Breast epithelium (tissue), 4 donors: Measurements from ENCODE around the gene RBM26. TPM values are rescaled to one million over a fixed set of nuclear protein-coding genes. Genes with fewer than 3 reads are reported as not detected.

ENCODE experiments used
- DNase-seq, 2 donors: peaks; one replicate each; pipeline ENCODE4 v3.0.0-alpha.2; 2019; ENCODE audit warnings: low spot score in 2 of 2
- H3K27ac ChIP-seq, 2 donors: fragments of 200-600 bp; sonication (generic) in 1 of 2; one replicate each; pipeline ENCODE4 v1.5.1; 2016 to 2019; ENCODE audit warnings: mild to moderate bottlenecking in 1 of 2
- H3K27me3 ChIP-seq, 2 donors: fragments of 200-600 bp; sonication (generic) in 1 of 2; one replicate each; pipeline versions ENCODE4 v1.5.1 to v1.6.0; 2017 to 2019; ENCODE audit warnings: control low read depth in 1 of 2, mild to moderate bottlenecking in 1 of 2
- H3K36me3 ChIP-seq: fragments of 200-600 bp; one replicate; pipeline ENCODE4 v1.5.1; 2019
- H3K4me1 ChIP-seq, 2 donors: fragments of 200-600 bp; sonication (generic); one replicate each; pipeline ENCODE4 v1.5.1; 2016 to 2019; ENCODE audit warnings: control low read depth in 1 of 2
- H3K4me3 ChIP-seq, 3 donors: fragments of 200-600 bp; sonication (generic); 1 replicate in 2 of 3; 2 replicates in 1 of 3; pipeline ENCODE4 v1.5.1; 2016 to 2019; ENCODE audit warnings: mild to moderate bottlenecking in 3 of 3, moderate library complexity in 2 of 3
- H3K9me3 ChIP-seq, 2 donors: fragments of 200-600 bp; sonication (generic) in 1 of 2; one replicate each; pipeline ENCODE4 v1.5.1; 2016 to 2019; ENCODE audit warnings: control low read depth in 1 of 2
- POLR2A ChIP-seq: fragments of 450-650 bp; IDR thresholded peaks from one replicate; pipeline ENCODE4 v1.6.1; 2016; ENCODE audit warnings: antibody characterized with exemption, mild to moderate bottlenecking, moderate library complexity
- POLR2AphosphoS5 ChIP-seq, 3 donors: sonication (generic); formaldehyde crosslinking; IDR thresholded peaks; one replicate each; pipeline ENCODE4 v1.6.1; 2017; ENCODE audit warnings: antibody characterized with exemption in 3 of 3
- intact Hi-C: fragments of 100-400 bp; cut with DNase I; formaldehyde crosslinking; loops from one replicate; pipeline ENCODE4 v1.15.1; 2023; ENCODE audit warnings: low total_unique reads
- total RNA-seq, 3 donors: library from RNA; depleted of rRNA; stranded (reverse); fragments of >200 nt; gene quantifications; one replicate each; pipeline ENCODE4 v1.1.0, GENCODE V29; 2016
- TF ChIP-seq, protein P1 (sequence below), 3 donors: fragments of 450-650 bp; IDR thresholded peaks; one replicate each; pipeline ENCODE4 v1.5.1; 2016 to 2017; ENCODE audit warnings: antibody characterized with exemption in 3 of 3, mild to moderate bottlenecking in 3 of 3, moderate library complexity in 3 of 3

The RBM26 gene
- total RNA-seq, 3 donors from 2014 or later = 31.7 to 70.1 (median 43.6) TPM

GRCh38 chr13:79287939-79288795 is 117.9 kb downstream of the RBM26 start:
- Histone ChIP-seq H3K4me3 (no peak overlapping the region), H3K36me3 (no peaks in the 10 kb centered on the region), H3K27ac (no peak overlapping the region), H3K4me1 (no peaks in the 10 kb centered on the region), H3K27me3 (no peaks in the 10 kb centered on the region), H3K9me3 (no peaks in the 10 kb centered on the region)
- no peak for DNase-seq
- TF ChIP-seq POLR2AphosphoS5 (IDR thresholded peaks at IDR 0.05) (no peak), POLR2A (no peak)
- TF ChIP-seq, protein P1, sequence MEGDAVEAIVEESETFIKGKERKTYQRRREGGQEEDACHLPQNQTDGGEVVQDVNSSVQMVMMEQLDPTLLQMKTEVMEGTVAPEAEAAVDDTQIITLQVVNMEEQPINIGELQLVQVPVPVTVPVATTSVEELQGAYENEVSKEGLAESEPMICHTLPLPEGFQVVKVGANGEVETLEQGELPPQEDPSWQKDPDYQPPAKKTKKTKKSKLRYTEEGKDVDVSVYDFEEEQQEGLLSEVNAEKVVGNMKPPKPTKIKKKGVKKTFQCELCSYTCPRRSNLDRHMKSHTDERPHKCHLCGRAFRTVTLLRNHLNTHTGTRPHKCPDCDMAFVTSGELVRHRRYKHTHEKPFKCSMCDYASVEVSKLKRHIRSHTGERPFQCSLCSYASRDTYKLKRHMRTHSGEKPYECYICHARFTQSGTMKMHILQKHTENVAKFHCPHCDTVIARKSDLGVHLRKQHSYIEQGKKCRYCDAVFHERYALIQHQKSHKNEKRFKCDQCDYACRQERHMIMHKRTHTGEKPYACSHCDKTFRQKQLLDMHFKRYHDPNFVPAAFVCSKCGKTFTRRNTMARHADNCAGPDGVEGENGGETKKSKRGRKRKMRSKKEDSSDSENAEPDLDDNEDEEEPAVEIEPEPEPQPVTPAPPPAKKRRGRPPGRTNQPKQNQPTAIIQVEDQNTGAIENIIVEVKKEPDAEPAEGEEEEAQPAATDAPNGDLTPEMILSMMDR (IDR thresholded peaks at IDR 0.05) = no peak
- intact Hi-C loops = no loop called here

DNA sequence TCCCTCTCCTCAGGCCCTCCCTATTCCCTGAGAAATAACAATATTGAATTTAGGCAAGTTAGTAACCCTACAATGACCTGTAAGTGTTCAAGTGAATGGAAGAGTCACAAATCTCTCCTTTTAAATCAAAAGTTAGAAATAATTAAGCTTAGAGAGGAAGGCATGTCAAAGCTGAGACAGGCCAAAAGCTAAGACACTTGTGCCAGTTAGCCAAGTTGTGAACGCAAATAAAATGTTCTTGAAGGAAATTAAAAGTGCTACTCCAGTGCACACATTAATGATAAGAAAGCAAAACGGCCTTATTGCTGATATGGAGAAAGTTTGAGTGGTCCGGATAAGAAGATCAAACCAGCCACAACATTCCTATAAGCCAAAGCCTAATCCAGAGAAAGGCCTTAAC is 120.9 kb downstream of the RBM26 start:
- no peak overlapping the region for H3K27ac ChIP-seq

GRCh38 chr13:79283742-79284141 is 122.3 kb downstream of the RBM26 start:
- intact Hi-C loops = no loop called here
- no peak overlapping the region for H3K27ac ChIP-seq
- H3K36me3 ChIP-seq = no peaks in the 10 kb centered on the region

More for the DNA sequence above, 120.9 kb downstream of the RBM26 start:
- Histone ChIP-seq H3K27me3 (no peaks in the 10 kb centered on the region), H3K4me1 (no peaks in the 10 kb centered on the region), H3K9me3 (no peaks in the 10 kb centered on the region), H3K4me3 (no peak overlapping the region), H3K36me3 (no peaks in the 10 kb centered on the region)
- intact Hi-C loops = no loop called here
- no peak for DNase-seq
- TF ChIP-seq, protein P1 (IDR thresholded peaks at IDR 0.05) = no peak
- TF ChIP-seq POLR2A (no peak), POLR2AphosphoS5 (IDR thresholded peaks at IDR 0.05) (no peak)

GRCh38 chr13:79282976-79283375 is 123.1 kb downstream of the RBM26 start:
- Histone ChIP-seq H3K27ac (no peak overlapping the region), H3K36me3 (no peaks in the 10 kb centered on the region), H3K4me3 (no peak overlapping the region), H3K9me3 (no peaks in the 10 kb centered on the region), H3K4me1 (no peaks in the 10 kb centered on the region), H3K27me3 (no peaks in the 10 kb centered on the region)
- intact Hi-C loops = no loop called here
- DNase-seq = no peak
- TF ChIP-seq, protein P1 (IDR thresholded peaks at IDR 0.05) = no peak
- TF ChIP-seq POLR2AphosphoS5 (IDR thresholded peaks at IDR 0.05) = no peak
- TF ChIP-seq POLR2A = no peak

More at GRCh38 chr13:79283742-79284141, 122.3 kb downstream of the RBM26 start:
- no peaks in the 10 kb centered on the region for H3K9me3 ChIP-seq
- no peak overlapping the region for H3K4me3 ChIP-seq
- no peak for DNase-seq
- no peaks in the 10 kb centered on the region for H3K27me3 ChIP-seq
- TF ChIP-seq POLR2A = no peak
- no peak for TF ChIP-seq POLR2AphosphoS5 (IDR thresholded peaks at IDR 0.05)
- TF ChIP-seq, protein P1 (IDR thresholded peaks at IDR 0.05) = no peak
- H3K4me1 ChIP-seq = no peaks in the 10 kb centered on the region

- TF ChIP-seq, protein P1 (IDR thresholded peaks at IDR 0.05) = no peak
- no peak for TF ChIP-seq POLR2A
- no peak for TF ChIP-seq POLR2AphosphoS5 (IDR thresholded peaks at IDR 0.05)
These were observed 123.5 kb downstream of the RBM26 start for GRCh38 chr13:79282508-79282907.

More at GRCh38 chr13:79282508-79282907, 123.5 kb downstream of the RBM26 start:
- H3K27ac ChIP-seq = no peak overlapping the region
- DNase-seq = no peak
- no peaks in the 10 kb centered on the region for H3K4me1 ChIP-seq
- H3K27me3 ChIP-seq = no peaks in the 10 kb centered on the region
- no peaks in the 10 kb centered on the region for H3K9me3 ChIP-seq
- intact Hi-C loops = no loop called here
- no peaks in the 10 kb centered on the region for H3K36me3 ChIP-seq
- no peak overlapping the region for H3K4me3 ChIP-seq
